K562 (cell line): Measurements from ENCODE around the gene LPCAT1. TPM values are rescaled to one million over a fixed set of nuclear protein-coding genes. Genes with fewer than 3 reads are reported as not detected.

Experiments used
- ATAC-seq: fragments of 200-7000 bp; cut with Tn5 transposase; 3 replicates; pipeline ENCODE4 v1.9.1; 2020; ENCODE audit warnings: moderate library complexity
- BruUV-seq: library from RNA; stranded (reverse); fragments of 400-500 nt; replicated peaks from 2 replicates; lab custom pipeline; 2021; lab: Mats Ljungman, UMichigan
- CTCF ChIA-PET: fragments of 300-600 bp; formaldehyde crosslinking; extraction: SDS; loops from one replicate; lab custom pipeline; 2021; ENCODE audit warnings: low intra/inter-chr PET ratio; lab: Yijun Ruan, JAX
- POLR2A ChIA-PET: fragments of 300-600, 350-650 bp; sonication (Branson Sonifier 250); formaldehyde crosslinking; extraction: SDS; loops from one replicate; lab custom pipeline; 2021; ENCODE audit warnings: antibody characterized with exemption, inconsistent platforms; lab: Yijun Ruan, JAX
- DNase-seq, 4 experiments: peaks; one replicate each; pipeline versions ENCODE4 v3.0.0 to v3.0.0-alpha.2; 2011 to 2018; ENCODE audit warnings: low spot score in 3 of 4, mixed read lengths in 3 of 4; ENCODE audit errors: extremely low read depth in 1 of 4
- FAIRE-seq: peaks from 2 replicates; lab custom pipeline; 2011; peaks lifted over from hg19 to GRCh38; lab: Jason Lieb, UNC
- H2AFZ ChIP-seq: 2 replicates; pipeline ENCODE4 v1.6.0; 2011; ENCODE audit warnings: low read depth, low read length, control low read depth, inconsistent platforms
- H3K27ac ChIP-seq: fragments of 200-600 bp; 3 replicates; pipeline ENCODE4 v1.8.0; 2011; ENCODE audit warnings: low read depth, mild to moderate bottlenecking, control low read depth, inconsistent platforms, low read length, moderate library complexity, mixed read lengths; ENCODE audit errors: extremely low read depth
- H3K27me3 ChIP-seq, 2 experiments: fragments of 300-600 bp in 1 of 2; 2 replicates in 1 of 2; 3 replicates in 1 of 2; pipeline versions ENCODE4 v1.6.0 to v1.8.0; 2011; ENCODE audit warnings: inconsistent platforms in 2 of 2, low read length in 2 of 2, mild to moderate bottlenecking in 1 of 2, mixed read lengths in 1 of 2, moderate library complexity in 1 of 2; ENCODE audit not compliant: control insufficient read depth in 2 of 2, insufficient read depth in 2 of 2
- H3K36me3 ChIP-seq: fragments of 300-600 bp; 3 replicates; pipeline ENCODE4 v1.8.0; 2011; ENCODE audit warnings: mild to moderate bottlenecking, low read length, inconsistent platforms; ENCODE audit not compliant: control insufficient read depth, insufficient read depth
- H3K4me1 ChIP-seq, 2 experiments: fragments of 200-600 bp in 1 of 2; replicated peaks in 1 of 2; 2 replicates in 1 of 2; 3 replicates in 1 of 2; pipeline versions ENCODE4 v1.5.1 to v1.8.0; 2011; ENCODE audit warnings: inconsistent platforms in 2 of 2, low read length in 2 of 2, mild to moderate bottlenecking in 1 of 2, mixed read lengths in 1 of 2, moderate library complexity in 1 of 2; ENCODE audit not compliant: control insufficient read depth in 2 of 2, insufficient read depth in 2 of 2
- H3K4me2 ChIP-seq: 2 replicates; pipeline ENCODE4 v1.6.1; 2011; ENCODE audit warnings: low read length, control low read depth, inconsistent platforms, mixed read lengths; ENCODE audit not compliant: insufficient read depth
- H3K4me3 ChIP-seq: fragments of 200-600 bp; sonication (generic), shearing (Covaris generic); 2 replicates; pipeline ENCODE4 v1.5.1; 2016; ENCODE audit warnings: control low read depth, inconsistent platforms
- H3K79me2 ChIP-seq: fragments of 200-600 bp; 3 replicates; pipeline ENCODE4 v1.8.0; 2011; ENCODE audit warnings: low read length, inconsistent platforms; ENCODE audit not compliant: control insufficient read depth, insufficient read depth
- H3K9ac ChIP-seq, 2 experiments: 2 replicates each; pipeline versions ENCODE4 v1.6.0 to v1.6.1; 2011; ENCODE audit warnings: low read depth in 2 of 2, low read length in 2 of 2, control low read depth in 1 of 2, inconsistent platforms in 1 of 2, mild to moderate bottlenecking in 1 of 2, mixed read lengths in 1 of 2; ENCODE audit not compliant: insufficient read depth in 1 of 2
- H3K9me1 ChIP-seq: one replicate; pipeline ENCODE4 v1.6.0; 2011; ENCODE audit warnings: inconsistent platforms, mild to moderate bottlenecking, low read length, moderate library complexity; ENCODE audit not compliant: control insufficient read depth, insufficient read depth
- H3K9me3 ChIP-seq: replicated peaks from 2 replicates; pipeline ENCODE4 v1.5.1; 2011; ENCODE audit warnings: low read depth, low read length, inconsistent platforms; ENCODE audit not compliant: control insufficient read depth, insufficient read depth
- H4K20me1 ChIP-seq: replicated peaks from 2 replicates; pipeline ENCODE4 v1.6.1; 2011; ENCODE audit warnings: low read length, inconsistent platforms, mixed read lengths; ENCODE audit not compliant: control insufficient read depth, insufficient read depth
- FOXA3 ChIP-seq, 2 experiments: fragments of 450-650 bp in 1 of 2; sonication (generic) in 1 of 2; formaldehyde crosslinking; IDR thresholded peaks in 1 of 2; conservative IDR thresholded peaks in 1 of 2; 2 replicates each; pipeline versions ENCODE4 v1.4.0 to v1.8.0; 2020 to 2022; ENCODE audit warnings: mild to moderate bottlenecking in 2 of 2, missing genetic modification reagents in 1 of 2
- NCOR1 ChIP-seq: fragments of 450-650 bp; IDR thresholded peaks from 2 replicates; pipeline ENCODE4 v1.6.1; 2016; ENCODE audit warnings: mild to moderate bottlenecking, moderate library complexity
- XRCC4 ChIP-seq: IDR thresholded peaks from one replicate; pipeline ENCODE4 v1.6.1; 2011; ENCODE audit not compliant: insufficient read depth, insufficient read length; ENCODE audit errors: extremely low read depth
- ZNF133 ChIP-seq: fragments of 250-450 bp; sonication (Bioruptor Pico); IDR thresholded peaks from 2 replicates; pipeline ENCODE4 v1.4.0; 2020; ENCODE audit warnings: mild to moderate bottlenecking
- ZNF24 ChIP-seq: fragments of 450-650 bp; IDR thresholded peaks from 2 replicates; pipeline ENCODE4 v1.6.1; 2016
- ZNF384 ChIP-seq: IDR thresholded peaks from 2 replicates; pipeline ENCODE4 v1.6.1; 2012; ENCODE audit warnings: low read depth, low read length, improper control_type of control experiment
- ZNF696 ChIP-seq: fragments of 250-450 bp; sonication (Bioruptor Pico); conservative IDR thresholded peaks from 2 replicates; pipeline ENCODE4 v1.4.0; 2020; ENCODE audit warnings: mild to moderate bottlenecking, moderate library complexity
- WGBS: fragments of 100-300 bp; shearing (Covaris generic); methylation state at CpG from one replicate; pipeline ENCODE4 v1.1.6; 2016; ENCODE audit warnings: low coverage, mixed read lengths; ENCODE audit not compliant: insufficient coverage; ENCODE audit errors: missing lambda C conversion rate; 5-methylcytosine and 5-hydroxymethylcytosine counted together
- in situ Hi-C: fragments of 300-500 bp; cut with MboI; formaldehyde crosslinking; loops from 4 replicates; pipeline ENCODE4 v1.15.0; 2018; ENCODE audit warnings: inconsistent platforms, mixed read lengths
- intact Hi-C: fragments of 100-400 bp; cut with micrococcal nuclease; formaldehyde crosslinking; loops from 2 replicates; pipeline ENCODE4 v1.14.2; 2022
- polyA plus RNA-seq, 8 experiments: library from polyadenylated mRNA; depleted of rRNA in 4 of 8; stranded (reverse) in 5 of 8; unstranded in 3 of 8; fragments of >200 nt; fragmentation: Nextera tagmentation in 2 of 8; fragmentation: Illumina TruSeq in 1 of 8; extraction: Ambion mirVana in 2 of 8; extraction: Trizol in 1 of 8; gene quantifications; 2 replicates each; pipeline versions ENCODE4 v1.2.1 to v1.2.3, GENCODE V29; 2011 to 2014; ENCODE audit warnings: inconsistent platforms in 1 of 8, missing spikeins in 1 of 8
- total RNA-seq, 7 experiments: library from RNA; depleted of rRNA in 6 of 7; stranded (reverse); fragments of >200 nt in 6 of 7; fragmentation: Illumina TruSeq in 2 of 7; extraction: Trizol in 2 of 7; gene quantifications; 2 replicates each; pipeline versions ENCODE4 v1.2.1 to v1.2.3, GENCODE V29; 2011 to 2021; ENCODE audit warnings: low replicate concordance in 1 of 7
- TF ChIP-seq, protein P1 (sequence below): sonication (generic); formaldehyde crosslinking; IDR thresholded peaks from 2 replicates; pipeline ENCODE4 v1.9.0; 2022; ENCODE audit warnings: mild to moderate bottlenecking, missing genetic modification reagents

The LPCAT1 gene
- total and polyA plus RNA-seq, 9 of the 15 experiments (the other 6 are each of a cell fraction or from before 2014, with no cell fraction given): 0.14 to 18.4 (median 13.9) TPM

DNA sequence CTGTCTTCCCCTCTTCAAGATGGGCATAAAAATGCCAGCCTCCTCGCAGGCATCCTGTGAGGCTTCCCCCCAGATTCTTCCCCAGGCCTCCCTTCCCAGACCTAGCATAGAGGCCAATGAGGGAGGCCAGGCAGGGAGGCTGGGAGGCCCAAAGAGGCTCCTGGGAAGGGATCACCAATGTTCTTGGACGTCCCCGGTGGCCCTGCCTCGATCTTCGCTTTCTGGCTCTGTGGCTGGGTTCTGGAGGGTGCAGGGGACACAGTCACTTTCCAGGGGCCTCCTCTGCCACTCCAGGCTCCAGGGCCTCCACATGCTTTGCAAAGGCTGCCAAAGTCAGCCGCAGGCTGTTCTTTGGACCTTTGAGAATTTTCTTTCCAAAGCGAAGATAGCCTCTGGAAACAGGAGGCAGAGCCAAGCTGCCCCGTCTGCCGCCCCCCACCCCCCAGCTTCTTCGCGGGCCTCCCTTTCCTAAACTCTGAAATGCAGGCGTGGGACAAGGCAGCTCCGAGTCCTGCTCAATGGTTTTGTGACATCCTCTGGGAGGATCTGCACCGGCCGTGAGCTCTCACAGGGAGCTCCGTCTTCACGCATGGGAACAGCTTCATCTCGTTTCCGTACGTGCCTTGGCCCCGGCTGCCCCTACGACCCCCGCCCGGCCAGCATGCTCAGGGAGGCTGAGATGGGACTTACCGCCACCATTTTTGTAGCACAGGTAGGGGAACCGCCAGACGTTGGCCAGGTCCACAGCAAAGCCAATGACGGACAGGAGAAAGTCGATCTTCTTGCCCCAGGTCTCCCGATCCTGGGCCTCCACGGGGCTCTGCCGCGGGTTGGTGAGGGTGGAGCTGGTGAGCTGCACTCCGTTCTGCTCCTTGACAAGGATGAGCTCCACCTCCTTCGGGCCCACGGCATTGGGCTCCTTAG is 81.3 kb downstream of the LPCAT1 start:
- WGBS: 2% methylated on average over 36 of the region's 36 CpGs
- in situ Hi-C loops (no loop called here), intact Hi-C loops (no loop called here)
- H3K9me1 ChIP-seq: no peaks in the 10 kb centered on the region
- H3K4me2 ChIP-seq: no peak overlapping the region
- H3K9me3 ChIP-seq: no peaks in the 10 kb centered on the region
- ChIA-PET CTCF (no interaction called here), POLR2A (interaction anchor here (0.5 to 1.4 kb wide), 4 partner anchors 10 to 461 kb away, joined by 3 read pairs; no protein-coding TSS in a partner anchor)
- H4K20me1 ChIP-seq: no peaks in the 10 kb centered on the region
- no peak overlapping the region for H3K4me3 ChIP-seq
- DNase-seq (no peak), ATAC-seq (no peak), FAIRE-seq (no peak)
- no peaks in the 10 kb centered on the region for H3K79me2 ChIP-seq
- no peaks in the 10 kb centered on the region for H3K36me3 ChIP-seq
- H2AFZ ChIP-seq: no peak overlapping the region
- no peak overlapping the region for H3K9ac ChIP-seq
- TF ChIP-seq ZNF696 (CRISPR knock-in tag): no peak
- TF ChIP-seq, protein P1, sequence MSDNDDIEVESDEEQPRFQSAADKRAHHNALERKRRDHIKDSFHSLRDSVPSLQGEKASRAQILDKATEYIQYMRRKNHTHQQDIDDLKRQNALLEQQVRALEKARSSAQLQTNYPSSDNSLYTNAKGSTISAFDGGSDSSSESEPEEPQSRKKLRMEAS (CRISPR knock-in tag): no peak
- TF ChIP-seq XRCC4: no peak
- no peak for TF ChIP-seq ZNF24
- TF ChIP-seq ZNF133 (CRISPR knock-in tag): no peak
- no peak for TF ChIP-seq NCOR1
- TF ChIP-seq FOXA3 (CRISPR knock-in tag; conservative IDR thresholded peaks at IDR 0.05 in 1 of 2, IDR thresholded peaks at IDR 0.05 in 1 of 2): no peak
- TF ChIP-seq ZNF384: no peak
- peaks cover 0 to 15% of the 10 kb centered on the region in 2 experiments; a peak in 2 of 5 replicates for H3K4me1 ChIP-seq
- BruUV-seq: no TSS peak
- peaks cover 52 to 78% of the 10 kb centered on the region in 2 experiments for H3K27me3 ChIP-seq
- no peak overlapping the region for H3K27ac ChIP-seq
